HG03520 (cell line): ENCODE results near the gene IMPDH1.
"Not testable (repeated sequence)": the region's sequence is repeated elsewhere in the genome, so short reads cannot be mapped to it uniquely, and the experiment has no call there.

Experiments
- ATAC-seq: cut with Tn5 transposase; IDR thresholded peaks from one replicate; pipeline ENCODE4 v1.9.1; 2021; ENCODE audit warnings: mild to moderate bottlenecking, moderate library complexity; ENCODE audit not compliant: unreplicated experiment

Gene IMPDH1

GRCh38 chr7:128409596-128410450 is at the start of gene IMPDH1:
TSS of gene IMPDH1 (minus strand) at chr7:128409982. CDS start at chr7:128409901, 81 bp downstream.
- ATAC-seq = peak; percentile 65

GRCh38 chr7:128459394-128459878 is 49.7 kb upstream of the IMPDH1 start:
- peak; percentile 44 for ATAC-seq

- peak; percentile 18 for ATAC-seq
Observed at GRCh38 chr7:128458956-128459355, 49.2 kb upstream of the IMPDH1 start.

GRCh38 chr7:128457385-128457784 is 47.6 kb upstream of the IMPDH1 start:
- not testable (repeated sequence) for ATAC-seq

GRCh38 chr7:128456255-128456725 is 46.5 kb upstream of the IMPDH1 start:
- peak; percentile 10 for ATAC-seq

GRCh38 chr7:128455543-128456254 is 45.9 kb upstream of the IMPDH1 start, which contains the start of gene HILPDA:
TSS of gene HILPDA (plus strand) at chr7:128455878. CDS start at chr7:128457269, 1,391 bp downstream.
- ATAC-seq = peak; percentile 79

GRCh38 chr7:128454808-128455542 is 45.2 kb upstream of the IMPDH1 start:
- ATAC-seq = no peak

- no peak for ATAC-seq
Observed at GRCh38 chr7:128453836-128454804, 44.3 kb upstream of the IMPDH1 start.

- no peak for ATAC-seq
Observed at GRCh38 chr7:128452552-128452951, 42.8 kb upstream of the IMPDH1 start.

- ATAC-seq = no peak
Observed at GRCh38 chr7:128450913-128451312, 41.1 kb upstream of the IMPDH1 start.

GRCh38 chr7:128450409-128450808 is 40.6 kb upstream of the IMPDH1 start:
- no peak for ATAC-seq

- ATAC-seq = no peak
Observed at GRCh38 chr7:128448751-128449302, 39.0 kb upstream of the IMPDH1 start.

- ATAC-seq = no peak
Observed at GRCh38 chr7:128447941-128448564, 38.3 kb upstream of the IMPDH1 start.

GRCh38 chr7:128446306-128446705 is 36.5 kb upstream of the IMPDH1 start:
- no peak for ATAC-seq

GRCh38 chr7:128443831-128444600 is 34.2 kb upstream of the IMPDH1 start:
- no peak for ATAC-seq

- ATAC-seq = no peak
Observed at GRCh38 chr7:128442356-128442755, 32.6 kb upstream of the IMPDH1 start.

GRCh38 chr7:128437426-128438332 is 27.9 kb upstream of the IMPDH1 start:
- no peak for ATAC-seq
